MM.1S (cell line): ENCODE measurements around the gene DSCAML1.

Source experiments
- DNase-seq: peaks from one replicate; pipeline ENCODE4 v3.0.0-alpha.2; 2015
- H2AFZ ChIP-seq: fragments of 300-600 bp; sonication (generic); 2 replicates; pipeline ENCODE4 v1.6.0; 2016; ENCODE audit warnings: antibody characterized with exemption, low read length
- H3F3A ChIP-seq: fragments of 300-600 bp; sonication (generic); 2 replicates; pipeline ENCODE4 v1.6.1; 2016; ENCODE audit warnings: mild to moderate bottlenecking, antibody characterized with exemption, low read length, moderate library complexity, mixed read lengths; ENCODE audit not compliant: insufficient read depth
- H3K27ac ChIP-seq: fragments of 300-600 bp; sonication (generic); 2 replicates; pipeline ENCODE4 v1.5.1; 2016; ENCODE audit warnings: mild to moderate bottlenecking, low read length
- H3K27me3 ChIP-seq: fragments of 300-600 bp; sonication (generic); replicated peaks from 2 replicates; pipeline ENCODE4 v1.6.0; 2016; ENCODE audit warnings: low read length; ENCODE audit not compliant: insufficient read depth
- H3K36me3 ChIP-seq: fragments of 300-600 bp; sonication (generic); replicated peaks from 2 replicates; pipeline ENCODE4 v1.6.1; 2016; ENCODE audit warnings: mild to moderate bottlenecking, low read length, mixed read lengths; ENCODE audit not compliant: insufficient read depth
- H3K4me1 ChIP-seq: fragments of 300-600 bp; sonication (generic); 2 replicates; pipeline ENCODE4 v1.6.1; 2016; ENCODE audit warnings: low read length, mixed read lengths
- H3K4me2 ChIP-seq: fragments of 300-600 bp; sonication (generic); 2 replicates; pipeline ENCODE4 v1.6.0; 2016; ENCODE audit warnings: low read depth, low read length
- H3K4me3 ChIP-seq: fragments of 300-600 bp; sonication (generic); 2 replicates; pipeline ENCODE4 v1.5.1; 2016; ENCODE audit warnings: low read length, mixed read lengths
- H3K79me2 ChIP-seq: fragments of 300-600 bp; sonication (generic); 2 replicates; pipeline ENCODE4 v1.6.1; 2016; ENCODE audit warnings: mixed run types, low read length, mixed read lengths
- H3K9ac ChIP-seq: fragments of 300-600 bp; sonication (generic); 2 replicates; pipeline ENCODE4 v1.6.1; 2016; ENCODE audit warnings: low read length, mixed read lengths
- H3K9me2 ChIP-seq: fragments of 300-600 bp; sonication (generic); replicated peaks from 2 replicates; pipeline ENCODE4 v1.6.1; 2016; ENCODE audit warnings: mild to moderate bottlenecking, low read length, mixed read lengths; ENCODE audit not compliant: insufficient read depth
- H3K9me3 ChIP-seq: fragments of 300-600 bp; sonication (generic); replicated peaks from 2 replicates; pipeline ENCODE4 v1.6.1; 2016; ENCODE audit warnings: mild to moderate bottlenecking, low read length, mixed read lengths; ENCODE audit not compliant: insufficient read depth
- H4K20me1 ChIP-seq: fragments of 300-600 bp; sonication (generic); 2 replicates; pipeline ENCODE4 v1.6.1; 2016; ENCODE audit warnings: mild to moderate bottlenecking, low read length, moderate library complexity, mixed read lengths; ENCODE audit not compliant: insufficient read depth
- CTCF ChIP-seq: fragments of 300-600 bp; sonication (generic); IDR thresholded peaks from 2 replicates; pipeline ENCODE4 v1.5.1; 2016; ENCODE audit warnings: antibody characterized with exemption, low read length, mixed read lengths
- EZH2 ChIP-seq: fragments of 300-600 bp; sonication (generic); optimal IDR thresholded peaks from 2 replicates; pipeline ENCODE3; 2017; ENCODE audit warnings: low read depth, mild to moderate bottlenecking, antibody characterized with exemption, low read length, mixed read lengths
- EZH2phosphoT487 ChIP-seq: fragments of 300-600 bp; sonication (generic); IDR thresholded peaks from 2 replicates; pipeline ENCODE4 v1.6.1; 2018; ENCODE audit warnings: antibody characterized with exemption, low read length

DSCAML1 gene

GRCh38 chr11:117428186-117428855 is 368.7 kb downstream of the DSCAML1 start:
- Histone ChIP-seq H3K9me2 (no peaks in the 10 kb centered on the region), H3K27ac (no peak overlapping the region), H3K9ac (no peak overlapping the region), H3K4me3 (no peak overlapping the region), H4K20me1 (no peaks in the 10 kb centered on the region), H3K9me3 (no peaks in the 10 kb centered on the region), H3F3A (no peaks in the 10 kb centered on the region), H3K36me3 (no peaks in the 10 kb centered on the region), H3K79me2 (no peaks in the 10 kb centered on the region), H3K4me1 (no peaks in the 10 kb centered on the region), H3K4me2 (no peak overlapping the region), H3K27me3 (peaks cover 39% of the 10 kb centered on the region), H2AFZ (no peak overlapping the region)
- TF ChIP-seq CTCF, result no peak
- no peak for TF ChIP-seq EZH2
- TF ChIP-seq EZH2phosphoT487, result no peak
- no peak for DNase-seq

GRCh38 chr11:117427356-117427874 is 369.6 kb downstream of the DSCAML1 start:
- Histone ChIP-seq H3K4me1 (no peaks in the 10 kb centered on the region), H3K4me2 (no peak overlapping the region), H3K79me2 (no peaks in the 10 kb centered on the region), H2AFZ (no peak overlapping the region), H3K4me3 (no peak overlapping the region), H3K9ac (no peak overlapping the region), H4K20me1 (no peaks in the 10 kb centered on the region), H3K36me3 (no peaks in the 10 kb centered on the region), H3K9me2 (no peaks in the 10 kb centered on the region), H3K9me3 (no peaks in the 10 kb centered on the region), H3K27me3 (peaks cover 37% of the 10 kb centered on the region), H3F3A (no peaks in the 10 kb centered on the region), H3K27ac (no peak overlapping the region)
- TF ChIP-seq EZH2 (no peak), EZH2phosphoT487 (no peak)
- DNase-seq, result no peak

DNA sequence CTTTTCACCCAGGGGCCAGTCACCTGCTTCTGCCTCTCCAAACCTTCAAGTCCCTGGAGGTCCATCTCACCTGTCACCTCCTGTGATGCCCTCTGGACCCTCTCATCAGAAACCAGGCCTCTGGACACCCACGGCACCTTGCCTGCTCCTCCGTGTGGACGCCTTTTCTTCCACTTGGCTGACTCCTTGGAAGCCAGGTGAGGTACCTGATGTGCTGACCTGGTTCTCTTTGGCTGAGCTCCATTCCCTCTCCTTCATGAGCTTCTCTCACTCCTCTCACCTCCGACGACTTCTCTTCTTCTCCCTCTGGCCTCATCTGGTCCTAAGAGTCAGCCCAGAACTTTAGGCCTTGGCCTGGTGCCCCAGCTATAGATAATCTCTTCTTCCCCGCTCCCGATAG is 370.1 kb downstream of the DSCAML1 start:
- H3K36me3 ChIP-seq, result no peaks in the 10 kb centered on the region
- H3K4me3 ChIP-seq, result no peak overlapping the region
- H4K20me1 ChIP-seq, result no peaks in the 10 kb centered on the region
- H3K9ac ChIP-seq, result no peak overlapping the region
- TF ChIP-seq CTCF (no peak), EZH2 (no peak), EZH2phosphoT487 (no peak)
- no peaks in the 10 kb centered on the region for H3K9me2 ChIP-seq
- DNase-seq, result no peak
- H3K79me2 ChIP-seq, result no peaks in the 10 kb centered on the region
- H3K4me1 ChIP-seq, result no peaks in the 10 kb centered on the region
- H3K27me3 ChIP-seq, result peaks cover 33% of the 10 kb centered on the region
- H3F3A ChIP-seq, result no peaks in the 10 kb centered on the region
- no peak overlapping the region for H2AFZ ChIP-seq
- H3K9me3 ChIP-seq, result no peaks in the 10 kb centered on the region
- no peak overlapping the region for H3K4me2 ChIP-seq
- no peak overlapping the region for H3K27ac ChIP-seq

GRCh38 chr11:117426297-117426685 is 370.7 kb downstream of the DSCAML1 start:
- Histone ChIP-seq H3K27ac (no peak overlapping the region), H3K4me3 (no peak overlapping the region), H2AFZ (no peak overlapping the region), H3K9ac (no peak overlapping the region), H3K27me3 (peaks cover 33% of the 10 kb centered on the region), H3F3A (no peaks in the 10 kb centered on the region), H3K9me3 (no peaks in the 10 kb centered on the region), H3K9me2 (no peaks in the 10 kb centered on the region), H3K79me2 (no peaks in the 10 kb centered on the region), H3K4me2 (no peak overlapping the region; the same call in 1 of the 2 replicates), H3K4me1 (no peaks in the 10 kb centered on the region), H4K20me1 (no peaks in the 10 kb centered on the region), H3K36me3 (no peaks in the 10 kb centered on the region)
- TF ChIP-seq CTCF (peak; percentile 99), EZH2phosphoT487 (no peak)
- peak; percentile 56 for DNase-seq
